Uterus (tissue), 2 donors: ENCODE data around the gene ARHGAP11B.
"Not testable (repeated sequence)": the region's sequence is repeated elsewhere in the genome, so short reads cannot be mapped to it uniquely, and the experiment has no call there.

Source experiments
- POLR2A ChIP-seq, 2 donors: fragments of 450-650 bp; IDR thresholded peaks; one replicate each; pipeline ENCODE4 v1.6.1; 2016; ENCODE audit warnings: antibody characterized with exemption in 2 of 2, mild to moderate bottlenecking in 1 of 2, moderate library complexity in 1 of 2
- TF ChIP-seq, protein P1 (sequence below), 4 experiments: fragments of 200-600 bp in 2 of 4; fragments of 450-650 bp in 2 of 4; sonication (generic) in 2 of 4; IDR thresholded peaks; one replicate each; pipeline ENCODE4 v1.5.1; 2016 to 2019; ENCODE audit warnings: antibody characterized with exemption in 4 of 4, mild to moderate bottlenecking in 2 of 4, moderate library complexity in 1 of 4

DNA sequence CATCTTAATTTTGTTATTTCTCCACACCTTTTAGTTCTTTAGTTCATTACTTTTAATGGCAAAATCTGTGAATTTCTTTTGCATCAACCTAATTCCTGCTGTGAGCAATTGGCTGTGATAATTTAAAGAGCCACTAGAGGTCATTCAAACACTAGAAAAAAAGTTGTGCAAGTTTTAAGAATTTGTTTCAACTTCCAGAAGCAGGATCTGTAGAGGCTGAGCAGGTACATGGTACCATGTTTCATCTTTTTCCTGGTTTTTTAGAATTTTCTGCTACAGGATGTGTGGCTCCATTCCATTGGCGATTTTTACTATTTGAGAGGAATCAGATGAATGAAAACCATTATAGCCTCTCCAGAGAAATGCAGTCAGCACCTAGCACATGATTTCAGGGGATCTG lies 35.2 kb downstream of the ARHGAP11B start:
- TF ChIP-seq POLR2A (IDR thresholded peaks at IDR 0.05), result not testable (repeated sequence)
- TF ChIP-seq, protein P1, sequence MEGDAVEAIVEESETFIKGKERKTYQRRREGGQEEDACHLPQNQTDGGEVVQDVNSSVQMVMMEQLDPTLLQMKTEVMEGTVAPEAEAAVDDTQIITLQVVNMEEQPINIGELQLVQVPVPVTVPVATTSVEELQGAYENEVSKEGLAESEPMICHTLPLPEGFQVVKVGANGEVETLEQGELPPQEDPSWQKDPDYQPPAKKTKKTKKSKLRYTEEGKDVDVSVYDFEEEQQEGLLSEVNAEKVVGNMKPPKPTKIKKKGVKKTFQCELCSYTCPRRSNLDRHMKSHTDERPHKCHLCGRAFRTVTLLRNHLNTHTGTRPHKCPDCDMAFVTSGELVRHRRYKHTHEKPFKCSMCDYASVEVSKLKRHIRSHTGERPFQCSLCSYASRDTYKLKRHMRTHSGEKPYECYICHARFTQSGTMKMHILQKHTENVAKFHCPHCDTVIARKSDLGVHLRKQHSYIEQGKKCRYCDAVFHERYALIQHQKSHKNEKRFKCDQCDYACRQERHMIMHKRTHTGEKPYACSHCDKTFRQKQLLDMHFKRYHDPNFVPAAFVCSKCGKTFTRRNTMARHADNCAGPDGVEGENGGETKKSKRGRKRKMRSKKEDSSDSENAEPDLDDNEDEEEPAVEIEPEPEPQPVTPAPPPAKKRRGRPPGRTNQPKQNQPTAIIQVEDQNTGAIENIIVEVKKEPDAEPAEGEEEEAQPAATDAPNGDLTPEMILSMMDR (IDR thresholded peaks at IDR 0.05), result peak; percentile 14 to 45 (median 32)
